NCI-H146 treated with DMSO at 0.1 percent for 48 hours (cell line): ENCODE measurements around the gene FGD4.

ENCODE experiments used
- DNase-seq: peaks from one replicate; lab custom pipeline; 2025; ENCODE audit not compliant: unreplicated experiment; lab: John Stamatoyannopoulos, UW

Gene FGD4

DNA sequence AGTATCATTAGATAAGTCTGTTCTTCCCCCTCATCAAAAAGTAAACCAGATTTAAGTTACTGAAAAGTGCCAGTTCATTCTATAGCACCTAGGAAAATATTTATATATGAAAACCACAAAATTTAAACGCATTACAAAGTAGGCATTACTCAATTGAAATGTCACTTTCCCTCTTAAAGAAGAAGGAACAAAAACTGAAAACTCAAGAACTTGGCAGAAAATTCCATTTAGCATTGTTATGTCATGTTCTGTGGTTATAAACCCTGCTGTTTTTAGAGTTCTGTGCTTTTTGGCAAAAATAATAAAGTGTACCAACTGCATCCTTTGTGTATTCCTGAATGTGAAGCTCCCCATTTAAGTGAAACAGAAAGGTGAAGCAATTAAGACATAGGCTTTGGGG is 3.6 kb downstream of the FGD4 start:
- DNase-seq: no peak

DNA sequence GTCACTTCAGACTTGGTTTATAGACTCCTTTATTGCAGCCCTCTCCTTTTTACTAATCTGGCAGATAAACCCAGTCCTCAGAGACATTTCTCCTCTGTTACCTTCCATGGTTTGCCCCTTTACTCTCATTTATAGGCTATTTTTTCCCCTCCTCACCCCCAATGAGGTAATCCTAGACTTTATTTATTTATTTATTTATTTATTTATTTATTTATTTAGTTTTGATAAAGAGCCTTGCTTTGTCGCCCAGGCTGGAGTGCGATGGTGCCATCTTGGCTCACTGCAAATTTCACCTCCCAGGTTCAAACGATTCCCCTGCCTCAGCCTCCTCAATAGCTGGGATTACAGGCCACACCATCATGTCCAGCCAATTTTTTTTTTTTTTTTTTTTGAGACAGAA is 8.4 kb downstream of the FGD4 start:
- no peak for DNase-seq

DNA sequence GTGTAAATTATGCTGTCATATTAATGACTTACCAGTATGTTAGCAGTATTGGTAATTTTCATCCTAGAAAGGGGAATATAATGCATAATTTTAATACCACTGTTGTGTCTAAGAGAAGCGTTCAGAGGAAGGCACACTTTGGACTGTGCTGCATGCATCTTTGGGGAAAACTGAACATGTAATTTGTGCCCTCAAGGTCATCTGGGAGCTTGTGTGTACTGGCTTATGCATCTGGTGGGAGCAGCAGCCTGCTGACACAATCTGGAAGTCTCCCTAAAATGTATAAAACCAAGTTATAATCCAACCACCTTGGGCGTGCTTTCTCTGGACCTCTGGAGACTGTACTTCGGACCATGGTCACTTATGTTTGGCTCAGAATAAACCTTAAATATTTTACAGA is 14.1 kb downstream of the FGD4 start:
- no peak for DNase-seq

DNA sequence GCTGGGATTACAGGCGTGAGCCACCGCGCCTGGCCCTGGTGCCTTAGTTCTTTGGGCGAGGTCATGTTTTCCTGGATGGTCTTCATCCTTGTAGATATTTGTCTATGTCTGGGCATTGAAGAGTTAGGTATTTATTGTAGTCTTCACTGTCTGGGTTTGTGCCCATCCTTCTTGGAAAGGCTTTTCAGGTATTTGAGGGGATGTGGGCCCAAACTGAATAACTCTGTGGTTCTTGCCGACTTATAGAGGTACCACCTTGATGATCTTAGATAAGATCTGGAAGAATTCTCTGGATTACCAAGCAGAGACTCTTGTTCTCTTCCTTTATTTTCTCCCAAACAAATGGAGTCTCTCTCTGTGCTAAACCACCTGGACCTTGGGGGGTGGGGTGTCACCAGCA is 18.9 kb downstream of the FGD4 start:
- no peak for DNase-seq

DNA sequence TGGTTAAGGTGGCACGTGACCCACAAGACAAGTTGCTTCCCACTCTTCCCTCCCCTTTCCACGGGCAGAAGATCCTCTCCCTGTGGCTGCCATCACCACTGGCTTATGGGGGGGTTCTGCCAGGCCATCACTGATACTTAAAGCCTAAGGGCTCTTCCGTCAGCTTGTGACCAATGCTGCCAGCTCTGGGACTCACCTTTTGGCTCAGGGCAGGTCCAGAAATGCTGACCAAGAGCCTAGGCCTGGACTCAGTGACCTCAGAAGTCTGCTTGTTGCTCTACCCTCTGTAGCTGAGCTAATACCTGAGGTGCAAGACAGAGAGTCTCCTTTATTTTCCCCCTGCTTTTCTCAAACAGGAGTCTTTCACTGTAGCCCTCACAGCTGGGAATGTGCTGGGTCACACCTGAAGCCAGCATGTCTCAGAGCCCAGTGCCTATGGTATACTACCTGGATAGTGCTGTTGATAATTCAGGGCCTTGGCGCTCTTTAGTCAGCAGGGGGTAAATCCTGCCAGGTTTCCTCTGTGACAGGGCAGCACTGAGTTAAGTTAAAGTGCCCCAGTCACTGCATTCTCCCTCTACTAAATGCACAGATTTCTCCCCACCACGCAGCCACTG is 19.7 kb downstream of the FGD4 start:
- DNase-seq: no peak

DNA sequence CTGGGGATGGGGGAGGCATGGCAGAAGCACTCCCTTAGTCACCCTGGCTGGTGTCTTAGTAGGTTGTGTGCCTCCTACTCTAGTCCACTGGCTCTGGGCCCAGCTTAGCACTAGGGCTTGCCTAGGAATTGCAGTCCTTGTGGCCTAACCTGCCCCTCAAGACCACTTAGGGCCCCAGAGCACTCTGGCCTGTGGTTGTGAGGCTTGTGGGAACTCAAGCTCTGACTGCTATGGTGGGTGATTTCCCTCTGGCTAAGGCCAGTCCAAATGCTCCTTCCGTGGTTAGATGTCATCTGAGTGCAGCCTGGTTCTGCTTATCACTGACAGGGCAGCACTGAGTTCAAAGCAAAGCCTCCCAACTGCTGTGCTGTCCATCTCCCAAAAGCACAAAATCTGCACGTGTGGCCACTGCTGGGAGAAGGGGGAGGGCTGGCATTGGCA is 20.2 kb downstream of the FGD4 start:
- no peak for DNase-seq

DNA sequence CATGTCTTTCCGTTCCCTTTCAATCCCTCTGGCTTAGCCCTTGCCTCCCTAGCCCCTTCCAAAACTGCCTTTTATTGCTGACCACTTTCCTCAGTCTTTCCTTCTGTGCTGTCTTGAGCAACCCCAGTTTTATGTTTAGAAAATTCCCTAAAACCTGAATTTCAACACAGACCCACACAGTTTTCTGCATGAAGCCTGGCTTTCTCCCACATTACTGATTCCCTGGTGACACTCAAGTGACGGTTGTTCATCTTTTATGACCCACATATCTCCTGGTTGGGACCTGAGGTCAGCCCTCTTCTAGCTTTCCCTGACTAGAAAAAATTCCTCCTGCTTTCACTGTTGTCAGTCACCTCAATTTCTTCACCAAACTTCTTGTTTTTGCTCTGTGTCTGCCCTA is 21.0 kb downstream of the FGD4 start:
- DNase-seq: no peak

DNA sequence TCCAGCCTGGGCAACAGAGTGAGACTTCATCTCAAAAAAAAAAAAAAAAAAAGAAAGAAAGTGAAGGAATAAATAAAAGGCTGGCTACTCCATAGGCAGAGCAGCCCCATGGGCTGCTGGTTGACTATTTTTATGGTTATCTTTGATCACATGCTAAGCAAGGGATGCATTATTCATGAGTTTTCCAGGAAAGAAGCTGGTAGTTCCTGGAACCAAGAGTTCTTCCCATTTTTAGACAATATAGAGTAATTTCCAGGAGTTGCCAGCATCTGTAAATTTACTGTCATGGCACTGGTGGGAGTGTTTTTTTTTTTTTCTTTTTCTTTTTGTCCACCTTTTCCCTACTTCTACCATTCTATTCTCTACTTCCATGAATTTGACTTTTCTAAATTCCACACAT is 24.2 kb downstream of the FGD4 start:
- DNase-seq: no peak

DNA sequence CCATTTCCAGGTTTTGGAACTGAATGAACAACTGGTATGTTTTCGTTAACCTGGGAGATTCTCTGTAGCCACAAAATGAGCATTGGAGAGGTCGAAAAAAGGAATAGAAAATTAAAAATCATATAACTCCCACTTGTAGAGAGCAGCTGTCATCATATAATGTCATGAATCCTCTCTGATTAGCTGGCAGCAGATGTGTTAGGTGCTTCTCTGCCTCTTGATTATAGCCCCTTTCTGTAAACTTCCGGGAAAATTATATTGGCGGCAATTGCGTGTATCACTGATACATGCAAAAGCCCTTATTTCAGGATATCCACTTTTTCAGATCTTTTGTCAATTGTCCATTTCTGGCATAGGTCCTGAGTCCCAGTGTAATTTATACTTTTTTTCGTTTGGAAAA is 31.7 kb downstream of the FGD4 start:
- DNase-seq: no peak

DNA sequence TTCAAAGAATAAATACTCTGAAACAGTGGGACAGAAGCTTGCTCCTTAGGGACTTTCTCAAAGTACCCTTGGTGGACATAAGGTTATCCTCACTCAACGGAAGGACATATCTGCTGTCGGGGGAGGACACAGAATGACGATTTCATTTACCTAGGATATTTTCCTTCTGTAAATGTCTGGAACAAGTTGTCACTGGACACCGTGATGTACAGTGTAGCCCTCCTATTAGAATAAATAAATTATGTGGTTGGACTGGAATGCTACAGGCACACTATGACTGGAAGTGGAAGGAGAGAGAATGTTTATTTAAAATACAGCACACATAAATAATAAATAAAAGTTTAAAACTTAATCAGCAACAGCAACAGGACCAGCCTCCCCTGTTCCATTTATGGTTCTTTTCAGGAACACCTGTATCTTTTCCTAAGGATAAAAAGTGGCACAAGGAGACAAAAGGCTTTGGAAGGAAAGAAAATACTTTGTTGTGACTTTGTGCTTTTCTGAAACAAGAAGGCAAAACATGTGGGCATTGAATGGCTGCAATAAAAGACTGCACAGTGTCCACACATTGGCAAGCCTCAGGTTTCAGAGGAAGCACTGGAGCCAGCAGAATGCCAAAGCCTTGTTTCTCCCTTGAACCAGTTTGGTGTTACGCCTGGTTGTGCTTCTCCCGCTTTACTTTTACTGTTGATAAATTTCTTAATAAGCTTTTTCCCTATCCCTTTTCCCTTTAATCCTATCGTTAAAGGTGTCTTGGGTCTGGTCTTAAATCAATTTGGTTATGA is 36.8 kb downstream of the FGD4 start:
- DNase-seq: no peak

DNA sequence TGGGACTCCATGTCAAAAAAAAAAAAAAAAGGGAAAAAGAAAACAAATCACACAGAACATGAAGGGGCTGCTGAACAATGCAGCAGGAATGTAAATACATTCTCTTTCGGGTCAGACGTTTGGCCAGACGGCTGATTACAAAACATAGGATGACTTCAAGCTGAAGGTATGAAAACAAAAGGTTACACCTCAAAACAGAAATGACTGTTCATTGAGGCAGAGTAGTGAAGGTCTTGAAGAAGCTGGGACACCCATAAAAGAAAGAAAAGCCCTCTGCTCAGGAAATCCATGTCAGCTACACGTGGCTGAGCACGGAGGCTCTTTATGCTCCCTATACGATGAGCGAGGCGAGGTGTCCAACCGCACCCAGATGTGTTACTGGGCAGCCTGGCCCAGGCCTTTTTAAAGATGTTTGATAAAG is 37.7 kb downstream of the FGD4 start:
- DNase-seq: no peak

DNA sequence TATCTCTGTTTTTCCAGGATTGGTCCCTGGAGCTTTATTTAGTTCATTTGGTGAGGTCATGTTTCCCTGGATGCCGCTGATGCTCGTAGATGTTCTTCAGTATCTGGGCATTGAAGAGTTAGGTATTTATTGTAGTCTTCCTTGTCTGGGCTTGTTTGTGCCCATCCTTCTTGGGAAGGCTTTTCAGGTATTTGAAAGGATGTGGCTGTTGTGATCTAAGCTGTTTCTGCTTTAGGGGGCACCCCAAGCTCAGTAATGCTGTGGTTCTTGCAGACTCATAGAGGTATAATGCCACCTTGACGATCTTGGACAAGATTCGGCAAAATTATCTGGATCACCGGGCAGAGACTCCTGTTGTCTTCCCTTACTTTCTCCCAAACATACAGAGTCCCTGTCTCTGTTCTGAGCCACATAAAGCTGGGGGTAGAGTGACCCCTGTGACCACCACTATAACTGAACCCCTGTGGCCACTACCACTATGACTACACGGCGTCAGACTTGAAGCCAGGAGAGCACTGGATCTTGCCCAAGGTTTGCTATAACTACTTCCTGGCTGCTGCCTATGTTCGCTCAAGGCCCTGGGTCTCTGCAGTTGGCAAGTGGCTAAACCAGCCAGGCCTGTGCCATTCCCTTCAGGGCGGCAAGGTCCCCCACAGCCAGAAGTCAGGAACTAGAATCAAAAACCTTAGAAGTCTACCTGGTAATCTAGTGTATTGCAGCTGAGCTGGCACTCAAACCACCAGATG is 40.9 kb downstream of the FGD4 start:
- DNase-seq: no peak

DNA sequence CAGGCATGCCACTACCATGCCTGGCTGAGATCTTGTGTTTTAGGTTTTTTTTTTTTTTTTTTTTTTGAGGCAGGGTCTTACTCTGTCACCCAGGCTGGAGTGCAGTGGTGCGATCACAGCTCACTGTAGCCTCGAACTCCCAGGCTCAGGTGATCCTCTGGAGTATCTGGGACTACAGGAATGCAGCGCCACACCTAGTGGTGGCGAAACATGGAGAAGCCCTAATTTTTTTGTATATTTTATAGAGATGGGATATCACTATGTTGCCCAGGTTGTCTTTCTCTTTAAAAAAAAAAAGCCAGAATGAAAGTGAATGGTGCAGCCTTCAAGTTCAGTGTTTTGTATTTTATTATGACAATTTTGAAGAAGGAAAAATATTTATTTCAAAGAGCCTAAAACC is 44.1 kb downstream of the FGD4 start:
- no peak for DNase-seq

DNA sequence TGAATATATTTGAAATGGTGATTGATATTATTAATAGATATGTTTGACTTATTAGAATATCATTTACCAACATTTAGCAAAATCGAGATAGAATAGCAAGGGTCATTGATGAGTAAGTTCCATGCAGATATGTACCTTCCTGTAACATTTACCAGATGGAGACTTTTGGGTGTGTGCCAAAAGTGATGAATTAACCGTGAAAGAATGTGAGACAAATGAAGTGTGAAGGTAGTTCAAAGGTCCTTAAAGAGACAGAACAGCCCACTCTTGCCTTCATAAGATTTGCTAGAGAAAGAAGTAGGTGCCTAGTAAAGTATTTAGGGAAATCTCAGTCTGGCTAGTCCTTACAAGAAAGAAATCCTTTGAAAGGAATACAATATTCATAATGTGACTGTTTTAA is 45.5 kb downstream of the FGD4 start:
- DNase-seq: no peak

DNA sequence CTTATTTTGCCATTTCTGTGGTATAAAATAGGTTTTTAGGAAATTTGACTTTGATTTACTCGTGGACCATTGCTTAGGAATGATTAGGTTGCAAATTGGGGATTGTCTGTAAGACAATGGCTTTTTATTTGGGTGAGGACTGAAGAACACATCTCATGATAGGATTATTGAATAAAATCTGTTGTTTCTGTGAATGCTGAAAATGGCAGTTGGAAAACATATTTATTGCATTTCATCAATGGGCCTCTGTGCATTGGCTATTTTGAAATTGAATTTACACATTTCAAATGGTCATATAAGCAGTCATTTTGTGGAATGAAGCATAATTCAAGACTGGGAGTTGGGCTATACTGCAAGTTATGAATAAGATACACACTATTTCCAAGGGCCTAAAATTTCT is 46.0 kb downstream of the FGD4 start:
- no peak for DNase-seq

DNA sequence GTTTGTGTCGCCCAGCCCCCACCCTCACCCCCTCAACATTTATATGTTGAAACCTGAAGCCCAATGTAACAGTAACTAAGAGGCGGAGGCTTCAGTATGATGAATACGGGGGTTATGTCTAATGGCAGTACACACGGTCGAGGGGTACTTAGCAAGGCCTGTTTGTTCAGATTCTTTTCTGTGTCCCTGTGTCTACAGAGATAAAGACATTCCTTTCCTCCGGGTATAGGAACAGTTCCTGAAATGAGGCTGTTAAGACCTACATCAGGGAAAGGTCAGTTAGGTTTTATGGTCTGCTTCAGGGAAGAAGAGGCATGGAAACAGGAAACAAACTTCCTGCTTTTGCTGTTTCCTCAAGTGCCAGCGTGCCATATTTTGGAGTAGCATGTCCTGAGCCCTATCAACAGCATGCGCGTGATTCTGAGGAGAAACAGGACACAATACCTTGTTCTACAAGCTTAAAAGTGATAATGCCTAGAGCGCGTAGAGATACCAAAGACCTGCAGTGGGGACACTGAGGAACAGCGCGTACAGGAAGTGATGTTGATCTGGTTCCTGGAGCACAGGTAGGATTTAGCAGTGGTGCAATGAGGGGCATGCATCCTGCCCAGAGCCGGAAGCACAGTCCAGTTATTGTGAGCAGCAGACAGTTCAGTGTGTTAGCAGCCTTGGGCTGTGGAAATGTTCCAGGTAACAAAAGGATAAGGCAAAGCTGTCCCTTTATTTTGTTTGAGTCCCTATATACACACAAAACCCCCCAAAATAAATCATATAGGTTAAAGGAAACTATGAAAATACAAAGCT is 47.2 kb downstream of the FGD4 start:
- DNase-seq: no peak

DNA sequence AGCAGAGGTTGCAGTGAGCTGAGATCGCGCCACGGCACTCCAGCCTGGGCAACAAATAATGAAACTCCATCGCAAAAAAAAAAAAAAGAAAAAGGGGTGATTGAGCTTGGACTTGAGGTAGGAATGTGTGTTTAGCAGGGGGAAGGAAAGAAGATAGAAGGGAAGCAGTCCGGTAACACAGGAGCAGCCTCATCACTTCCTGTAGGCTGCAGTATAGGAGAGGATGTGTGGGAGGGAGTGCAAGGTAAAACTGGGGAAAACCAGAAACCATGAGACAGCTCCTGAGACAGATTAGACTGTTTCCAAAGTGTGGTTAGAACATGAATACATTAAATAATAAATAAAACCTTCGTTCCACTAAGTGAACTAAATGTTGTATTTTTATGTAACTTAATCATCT is 49.2 kb downstream of the FGD4 start:
- DNase-seq: no peak

DNA sequence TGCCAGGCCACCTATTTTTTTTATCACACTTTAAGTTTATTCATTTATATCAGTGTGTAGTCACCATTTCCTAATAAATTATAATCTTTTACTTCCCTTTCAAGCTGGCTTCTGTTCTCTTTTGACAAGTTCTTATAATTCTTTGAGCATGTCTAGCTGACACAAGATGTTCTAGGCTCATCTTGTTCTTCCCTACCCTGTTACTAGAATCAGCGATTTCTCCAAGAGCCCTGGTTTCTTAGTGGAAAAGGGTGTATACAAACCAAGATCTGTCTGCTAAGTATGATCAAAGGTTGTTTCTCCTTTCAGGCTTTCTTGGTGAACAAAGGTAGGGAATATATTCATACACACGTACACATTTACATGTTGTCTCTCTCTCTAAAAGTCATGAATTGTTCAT is 51.0 kb downstream of the FGD4 start:
- DNase-seq: no peak

DNA sequence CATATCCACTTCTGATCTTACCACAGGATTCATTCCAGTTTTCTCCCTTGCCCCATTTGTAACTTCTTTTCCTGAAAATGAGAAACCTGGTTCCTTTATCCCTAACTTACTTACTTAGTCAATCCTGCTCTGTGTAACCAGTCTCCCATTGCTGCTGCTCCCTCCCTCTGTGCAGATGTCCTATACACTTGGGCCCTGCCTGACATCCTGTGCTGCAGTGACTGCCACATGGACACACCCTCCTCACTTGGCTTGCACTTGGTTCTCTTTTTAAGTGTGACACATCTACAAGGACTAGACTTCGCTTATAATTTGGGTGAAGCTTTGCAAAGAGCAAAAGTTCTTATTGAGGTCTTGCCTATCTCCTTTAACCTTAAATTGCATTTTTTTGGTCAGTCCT is 51.4 kb downstream of the FGD4 start:
- DNase-seq: no peak

DNA sequence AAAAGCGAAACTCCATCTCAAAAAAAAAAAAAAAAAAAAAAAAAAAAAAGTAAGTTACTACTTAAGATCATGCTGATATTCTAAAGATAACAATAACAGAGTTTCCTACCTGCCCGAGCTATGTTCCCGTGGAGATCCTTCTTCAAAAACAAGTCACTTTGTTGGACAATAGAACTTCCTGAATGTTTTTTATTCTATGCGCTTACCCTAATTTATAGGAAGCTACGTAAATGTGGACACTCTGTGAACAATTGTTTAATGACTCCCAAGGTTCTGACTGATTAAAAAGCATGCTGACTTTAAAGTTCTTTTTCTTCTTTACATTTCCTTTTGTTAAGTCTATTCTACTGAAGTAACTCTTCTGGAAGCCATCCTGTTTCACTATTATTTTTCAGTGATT is 52.5 kb downstream of the FGD4 start:
- no peak for DNase-seq

DNA sequence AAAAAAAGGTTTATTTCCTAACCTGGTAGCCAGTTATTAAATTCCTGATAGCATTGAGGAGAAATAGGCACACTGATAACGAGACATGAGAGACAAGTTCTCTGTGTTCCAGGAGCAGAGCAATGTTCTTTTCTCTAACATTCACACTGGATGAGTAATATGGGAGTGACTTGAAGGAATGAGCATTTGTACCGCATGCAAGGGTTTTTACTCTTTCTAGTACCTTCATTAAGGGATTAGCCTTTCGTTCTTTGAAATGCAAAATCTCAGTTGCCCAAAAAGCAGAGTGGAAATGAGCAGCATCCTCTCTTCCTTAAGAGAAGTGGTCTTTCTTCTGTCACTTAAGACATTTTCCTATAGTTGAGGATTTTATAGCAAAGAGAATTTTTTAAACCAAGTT is 54.7 kb downstream of the FGD4 start:
- no peak for DNase-seq
